HG03280 (cell line): ENCODE measurements around the gene RBM17.
"Not testable (repeated sequence)": the region's sequence is repeated elsewhere in the genome, so short reads cannot be mapped to it uniquely, and the experiment has no call there.

Experiments
- ATAC-seq: cut with Tn5 transposase; IDR thresholded peaks from one replicate; pipeline ENCODE4 v1.9.1; 2021; ENCODE audit warnings: mild to moderate bottlenecking, moderate library complexity; ENCODE audit not compliant: unreplicated experiment

The RBM17 gene

DNA sequence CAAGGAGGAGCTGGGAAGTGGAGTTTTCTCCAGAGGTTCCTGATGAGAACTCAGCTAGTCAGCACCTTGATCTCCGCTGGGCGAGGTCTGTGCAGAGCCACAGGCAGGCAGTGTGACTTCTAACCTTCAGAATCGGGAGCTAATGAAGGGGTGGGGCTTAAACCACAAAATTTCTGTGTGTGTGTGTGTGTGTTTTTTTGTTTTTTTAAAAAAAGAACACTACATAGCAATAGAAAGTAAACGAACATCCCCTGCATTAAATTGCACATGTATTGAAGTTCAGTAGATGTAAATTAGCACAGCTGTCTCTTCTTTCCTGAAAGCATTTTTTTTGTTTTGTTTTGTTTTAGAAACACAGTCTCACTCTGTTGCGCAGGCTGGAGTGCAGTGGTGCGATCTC, 46.2 kb downstream of the RBM17 start:
- no peak for ATAC-seq

DNA sequence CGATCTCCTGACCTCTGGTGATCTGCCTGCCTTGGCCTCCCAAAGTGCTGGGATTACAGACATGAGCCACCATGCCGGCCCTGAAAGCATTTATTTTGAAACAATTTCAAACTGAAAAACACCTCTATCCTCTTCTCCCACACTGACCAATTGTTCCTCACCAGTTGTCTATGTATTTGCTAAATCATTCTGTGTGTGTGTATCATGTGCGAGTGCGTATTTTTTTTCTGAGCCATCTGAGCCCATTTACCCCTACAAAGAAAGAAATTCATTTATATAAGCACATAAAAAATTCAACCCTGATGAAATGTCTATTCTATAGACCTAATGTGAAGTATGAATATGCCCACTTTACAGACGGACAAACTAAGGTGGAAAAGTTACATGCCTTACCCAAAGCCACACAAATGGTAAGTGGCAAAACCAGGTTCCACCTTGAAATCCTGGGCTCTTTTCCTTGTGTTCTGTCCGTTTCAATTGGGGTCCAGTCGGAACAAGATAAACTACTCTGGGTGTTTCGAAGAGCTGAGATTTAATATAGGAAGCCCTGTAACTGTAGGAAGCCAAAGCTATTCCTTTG, 46.8 kb downstream of the RBM17 start:
- no peak for ATAC-seq

DNA sequence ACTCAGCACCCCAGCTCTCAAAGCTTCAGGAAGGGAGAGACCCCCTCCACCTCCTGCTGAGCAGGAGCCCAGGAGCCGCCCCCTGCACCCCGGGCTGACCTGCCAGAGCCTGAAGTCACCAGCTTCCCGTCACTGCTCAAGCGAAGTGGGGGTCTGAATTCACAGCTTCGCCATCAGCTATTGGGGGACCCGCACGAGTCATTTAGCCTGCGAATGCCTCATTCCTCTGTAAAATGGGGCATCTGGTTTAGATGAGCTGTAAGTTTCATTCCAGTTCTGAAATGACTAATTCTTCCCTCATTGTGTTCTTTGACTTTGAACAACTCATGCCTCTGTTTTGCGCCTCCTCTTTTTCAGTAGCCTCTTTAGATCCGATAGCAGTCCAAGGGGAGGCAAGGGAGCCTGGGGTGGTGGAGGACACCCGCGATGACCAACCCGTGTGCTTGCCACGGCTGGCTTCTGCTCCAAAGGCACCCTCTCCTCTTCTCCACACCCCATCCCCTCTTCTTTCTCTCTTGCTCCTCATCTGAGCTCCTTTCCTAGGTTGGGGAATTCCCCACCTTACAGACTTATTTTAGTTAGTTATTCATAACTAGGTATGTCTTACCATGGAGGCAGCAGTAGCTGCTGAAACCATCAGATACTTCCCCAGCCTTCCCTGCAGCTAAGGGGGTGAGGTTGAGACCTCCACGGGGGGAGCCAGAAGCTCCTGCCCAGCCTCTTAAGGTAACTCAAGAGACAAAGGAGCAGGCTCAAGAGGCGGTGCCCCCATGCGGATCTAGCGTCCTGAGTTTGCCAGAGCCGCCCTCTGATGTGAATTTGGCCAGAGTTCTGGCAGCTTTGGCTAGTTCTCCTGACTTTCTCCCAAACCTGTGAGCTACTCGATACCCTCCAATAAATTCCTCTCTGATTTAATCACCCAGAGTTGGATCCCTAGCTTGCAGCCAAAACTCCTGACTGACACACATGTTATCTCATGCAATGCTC, 47.7 kb downstream of the RBM17 start:
- peak; percentile 41 for ATAC-seq

DNA sequence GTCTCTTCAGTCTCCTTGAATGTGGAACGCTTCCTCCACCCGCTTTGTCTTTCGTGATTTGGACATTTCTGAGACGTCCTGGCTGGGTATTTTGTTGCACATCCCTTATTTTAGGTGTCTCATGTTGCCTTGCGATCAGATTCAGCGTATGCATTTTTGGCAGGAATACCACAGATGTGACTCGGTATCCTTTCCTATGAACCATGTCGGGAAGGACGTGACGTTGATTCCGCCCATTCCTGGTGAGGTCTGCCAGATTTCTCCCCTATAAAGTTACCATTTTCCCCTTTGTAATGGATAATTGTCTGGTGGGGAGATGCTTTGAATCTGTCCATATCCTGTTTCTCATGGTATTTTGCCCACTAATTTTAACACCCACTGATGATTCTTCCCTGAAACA, 49.6 kb downstream of the RBM17 start:
- ATAC-seq, result no peak

DNA sequence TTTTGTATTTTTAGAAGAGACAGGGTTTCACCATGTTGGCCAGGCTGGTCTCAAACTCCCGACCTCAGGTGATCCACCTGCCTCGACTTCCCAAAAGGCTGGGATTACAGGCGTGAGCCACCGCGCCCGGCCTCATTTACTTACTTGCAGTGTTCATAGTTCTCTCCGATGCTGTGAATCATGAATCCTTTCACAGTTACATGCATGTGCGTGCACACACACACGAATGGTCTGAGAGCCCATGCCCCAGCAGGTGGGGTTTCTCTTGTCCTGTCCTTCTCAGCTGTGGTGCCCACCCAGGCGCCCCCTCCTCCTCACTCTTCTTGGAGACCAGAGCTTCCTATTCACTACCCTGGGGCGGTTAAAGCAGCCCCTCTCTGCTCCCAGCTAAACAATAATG, 50.6 kb downstream of the RBM17 start:
- ATAC-seq, result no peak

DNA sequence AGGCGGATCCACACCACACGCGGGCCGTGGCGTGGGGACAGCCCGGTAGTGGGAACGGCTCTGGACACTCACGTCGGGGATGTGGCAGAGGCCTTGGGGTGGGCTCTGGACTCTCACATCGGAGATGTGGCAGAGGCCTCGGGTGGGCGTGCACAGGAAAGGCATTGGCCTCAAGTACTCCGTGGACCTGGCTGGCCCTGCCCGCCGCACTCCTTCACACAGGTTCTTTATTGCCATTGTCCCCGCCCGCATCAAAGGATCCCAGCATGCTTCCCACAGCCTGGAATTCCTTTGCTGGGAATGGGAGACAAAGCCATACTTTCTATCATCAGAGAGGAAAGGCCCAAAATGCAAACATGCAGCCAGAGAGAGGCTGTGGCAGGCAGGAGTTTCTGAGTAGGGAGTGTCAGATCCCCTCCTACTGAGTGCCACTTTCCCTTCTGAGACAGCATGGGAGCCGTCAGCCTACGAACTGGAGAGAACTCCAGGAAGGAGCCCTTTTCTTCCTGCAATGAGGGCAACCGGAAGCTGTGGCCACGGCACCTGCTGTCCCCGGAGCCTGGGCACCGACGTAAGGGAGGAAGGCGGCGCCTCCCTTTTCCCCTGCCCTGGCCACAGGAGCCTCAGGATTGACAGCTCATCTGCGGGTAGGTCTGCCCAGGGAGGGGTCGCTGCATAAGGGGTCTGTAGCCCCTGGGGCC, 51.5 kb downstream of the RBM17 start:
- ATAC-seq, result no peak

DNA sequence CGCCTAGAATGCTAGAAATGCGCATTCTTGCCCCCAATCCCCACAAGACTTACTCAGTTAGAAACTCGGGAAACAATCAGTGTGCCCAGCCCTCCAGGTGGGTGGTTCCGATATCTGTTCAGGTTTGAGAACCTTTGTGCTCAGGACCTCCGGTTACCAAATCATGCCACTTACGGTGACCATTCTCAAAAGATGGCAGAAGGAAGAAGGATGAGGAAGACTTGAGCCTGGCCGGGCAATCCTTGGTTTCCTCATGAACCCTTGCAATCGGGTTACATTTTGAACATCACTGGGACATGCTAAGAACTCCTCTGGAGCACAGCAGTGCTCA, 52.1 kb downstream of the RBM17 start:
- ATAC-seq, result peak; percentile 2

DNA sequence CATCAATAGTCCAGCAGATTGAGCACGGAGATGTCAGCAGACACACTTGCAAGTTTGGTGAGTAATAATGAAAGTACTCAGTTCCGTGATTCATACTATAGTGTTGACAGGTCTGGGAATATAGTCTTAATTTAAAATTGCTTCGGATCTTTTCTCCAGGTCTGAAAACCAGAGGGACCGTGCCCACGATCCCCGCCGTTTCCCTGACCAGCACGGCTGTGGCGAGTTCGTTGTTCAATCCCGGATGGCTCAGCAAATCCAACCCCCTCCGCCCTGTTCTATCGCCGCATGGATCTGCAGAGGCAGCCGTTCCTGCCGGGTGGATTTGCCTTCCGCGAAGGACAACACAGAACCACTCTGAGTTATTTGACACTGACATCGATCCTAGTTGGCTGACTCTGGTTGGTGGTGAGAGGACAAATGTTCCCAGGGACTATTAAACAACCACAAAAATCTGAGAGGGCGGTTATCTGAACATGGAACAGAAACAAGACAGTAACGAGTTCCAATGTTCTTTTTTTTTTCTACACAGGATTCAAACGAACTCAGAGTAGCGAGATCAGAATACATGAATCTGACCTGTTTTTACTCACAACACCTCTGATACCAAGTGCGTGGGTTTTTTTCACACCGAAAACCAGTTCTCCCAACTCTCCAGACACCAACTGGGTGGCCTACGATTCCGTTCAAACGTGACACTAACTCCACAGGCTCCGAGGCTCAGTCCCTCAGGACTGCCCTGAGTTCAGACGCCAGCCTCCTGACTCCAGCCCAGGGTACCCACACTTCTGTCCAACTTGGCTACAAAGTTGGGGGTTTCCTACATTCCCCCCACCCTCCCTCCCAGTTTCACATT, 52.7 kb downstream of the RBM17 start:
- peak; percentile 51 for ATAC-seq

DNA sequence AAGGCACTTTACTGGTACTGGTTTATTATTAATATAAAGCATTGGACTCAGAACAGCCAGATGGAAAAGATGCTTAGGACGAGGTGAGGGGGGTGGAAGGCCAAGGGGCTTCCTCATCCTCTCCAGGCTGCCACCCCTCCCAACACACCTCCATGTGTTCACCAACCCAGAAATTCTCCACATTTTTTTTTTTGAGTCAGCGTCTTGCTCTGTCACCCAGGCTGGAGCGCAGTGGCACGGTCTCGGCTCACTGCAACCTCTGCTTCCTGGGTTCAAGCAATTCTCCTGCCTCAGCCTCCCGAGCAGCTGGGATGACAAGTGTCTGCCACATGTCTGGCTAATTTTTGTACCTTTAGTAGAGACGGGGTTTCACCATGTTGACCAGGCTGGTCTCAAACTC, 53.4 kb downstream of the RBM17 start:
- not testable (repeated sequence) for ATAC-seq

DNA sequence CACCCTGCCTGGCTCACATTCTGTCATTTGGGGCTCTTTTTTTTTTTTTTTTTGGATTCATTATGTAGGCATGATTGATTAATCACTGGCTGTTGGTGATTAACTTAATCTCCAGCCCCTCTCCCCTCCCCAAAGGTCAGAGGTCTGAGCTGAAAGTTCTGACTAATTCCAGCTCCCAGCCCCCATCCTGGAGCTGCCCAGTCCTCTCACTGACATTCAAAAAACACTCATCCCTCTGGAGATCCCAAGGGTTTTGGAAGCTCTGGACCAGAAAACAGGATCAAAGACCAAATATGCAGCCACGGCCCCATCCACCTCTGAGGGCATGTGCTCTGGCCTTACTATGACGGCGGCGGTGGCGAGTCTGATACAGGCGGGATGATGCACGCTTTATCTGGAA, 53.8 kb downstream of the RBM17 start:
- ATAC-seq, result no peak

DNA sequence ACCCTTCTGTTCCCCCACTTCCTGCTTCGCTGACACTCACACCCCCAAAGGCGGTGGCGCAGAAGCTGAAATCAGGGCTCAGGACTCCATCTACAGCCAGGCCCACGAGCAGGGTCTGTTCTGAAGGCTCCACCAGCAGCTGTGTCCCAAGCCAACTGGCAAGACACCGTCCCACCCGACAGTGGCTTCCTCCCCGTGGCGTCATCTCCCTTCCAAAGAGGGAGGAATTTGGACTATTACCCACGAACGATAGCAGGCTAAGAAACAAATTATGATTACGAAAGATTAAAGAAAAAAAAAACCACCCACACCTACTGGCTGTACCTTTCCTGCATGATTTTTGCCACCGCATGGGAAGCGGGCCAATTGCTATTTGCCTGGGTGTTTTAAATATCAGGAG, 54.3 kb downstream of the RBM17 start:
- no peak for ATAC-seq

DNA sequence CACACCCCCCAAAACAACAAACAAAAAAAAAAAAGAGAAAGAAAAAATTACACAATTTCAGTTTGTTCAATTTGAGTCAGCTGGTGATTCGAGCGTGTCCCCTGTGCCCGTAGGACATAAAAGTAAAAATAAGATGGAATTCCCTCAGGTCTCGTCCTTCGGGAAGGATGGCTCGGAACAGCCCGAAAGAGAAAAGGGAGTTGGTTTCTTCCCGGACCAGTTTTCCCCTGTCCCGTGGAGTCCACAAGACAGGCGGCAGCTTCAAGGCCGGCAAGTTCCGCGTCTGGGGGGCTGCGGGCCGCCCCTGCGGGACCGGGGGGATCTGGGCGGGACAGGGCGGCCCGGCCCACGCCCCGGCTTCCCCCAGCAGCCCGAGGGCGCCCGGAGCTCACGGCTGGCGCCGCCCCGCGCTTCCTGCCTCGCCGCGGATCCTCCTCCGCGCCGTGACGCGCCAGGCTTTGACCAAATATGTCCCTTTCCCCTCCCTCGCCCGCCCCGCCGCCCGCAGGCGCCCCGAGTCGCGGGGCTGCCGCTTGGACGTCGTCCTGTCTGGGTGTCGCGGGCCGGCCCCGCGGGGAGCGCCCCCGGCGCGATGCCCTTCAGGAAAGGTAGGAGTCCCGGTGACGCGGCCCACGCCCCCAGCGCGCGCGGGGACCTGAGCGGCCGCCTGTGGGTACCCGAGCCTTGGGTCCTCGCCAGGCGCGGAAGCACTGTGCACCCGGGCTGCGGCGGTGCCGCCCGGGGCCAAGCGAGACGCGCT, 55.8 kb downstream of the RBM17 start:
- ATAC-seq, result peak; percentile 81

DNA sequence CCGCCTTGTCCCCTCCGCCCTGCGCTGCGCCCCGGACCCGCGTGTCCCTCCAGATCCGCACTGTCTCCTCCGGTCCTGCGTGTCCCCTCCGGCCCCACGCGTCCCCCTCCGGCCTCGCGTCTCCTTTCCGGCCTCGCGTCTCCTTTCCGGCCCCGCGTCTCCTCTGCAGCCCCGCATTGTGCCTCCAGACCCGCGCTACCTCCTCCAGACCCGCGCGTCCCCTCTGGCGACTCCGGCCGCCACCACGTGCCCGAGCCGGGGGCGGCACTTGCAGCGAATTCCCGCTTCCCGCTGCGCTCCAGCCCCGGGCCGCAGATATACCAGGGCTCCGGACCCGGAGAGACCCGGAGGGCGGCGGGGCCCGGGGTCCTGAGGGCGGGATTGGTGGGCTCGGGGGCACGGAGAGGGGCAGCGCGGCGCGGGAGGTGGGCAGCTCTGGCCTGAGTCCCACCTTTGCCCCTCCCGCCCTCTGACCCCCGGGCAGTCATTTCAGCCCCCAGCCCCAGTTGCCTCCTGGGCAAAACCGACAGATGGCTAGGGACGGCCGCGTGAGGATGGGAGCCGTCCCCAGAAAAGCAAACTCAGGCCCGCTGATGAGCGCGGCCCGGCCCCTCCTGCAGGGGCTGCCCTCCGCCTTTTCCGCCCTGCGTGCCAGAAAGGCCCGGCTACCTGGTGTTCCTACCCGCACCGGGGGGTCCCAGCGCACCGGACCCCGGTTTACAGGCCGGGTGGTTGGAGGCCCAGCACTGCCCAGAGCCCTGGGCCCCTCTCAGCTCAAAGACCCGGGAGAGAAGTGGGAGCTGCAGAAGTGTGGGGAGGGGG, 56.5 kb downstream of the RBM17 start:
- no peak for ATAC-seq

DNA sequence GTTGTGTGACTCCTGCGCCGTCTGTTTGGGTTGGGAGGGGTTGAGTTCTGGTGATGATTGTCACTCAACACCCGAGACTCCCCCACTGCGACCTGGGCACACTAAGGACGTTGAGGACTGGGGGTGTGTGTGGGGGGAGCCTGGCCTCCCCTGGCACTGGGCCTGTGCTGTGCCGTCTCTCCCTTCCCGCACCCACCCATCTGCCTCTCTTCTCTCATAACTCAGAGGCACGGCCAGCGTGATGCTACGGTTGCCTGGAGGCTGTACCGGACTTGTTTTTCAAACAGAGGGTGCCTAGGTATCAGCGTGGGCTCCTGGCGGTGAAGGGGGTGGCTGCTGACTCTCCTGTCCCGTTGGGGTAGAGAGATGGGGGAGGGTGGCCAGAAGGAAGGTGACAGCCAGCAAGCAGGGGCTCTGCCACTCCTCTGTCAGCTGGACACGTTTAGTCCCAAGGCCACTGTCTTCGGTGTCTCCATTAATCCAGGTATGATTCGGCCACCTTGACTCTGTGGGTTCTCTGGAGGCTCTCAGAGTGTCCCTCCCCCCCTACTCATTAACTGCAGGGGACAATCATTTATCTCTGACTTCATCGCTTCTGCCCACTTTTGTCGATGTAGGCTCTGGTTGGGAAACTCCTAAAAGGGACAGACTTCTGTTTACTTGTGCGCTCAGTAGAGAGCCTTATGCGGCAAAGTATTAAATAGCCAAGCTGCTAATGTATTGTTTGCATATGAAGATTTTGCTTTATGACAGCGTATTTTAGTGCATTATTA, 57.4 kb downstream of the RBM17 start:
- ATAC-seq, result no peak

DNA sequence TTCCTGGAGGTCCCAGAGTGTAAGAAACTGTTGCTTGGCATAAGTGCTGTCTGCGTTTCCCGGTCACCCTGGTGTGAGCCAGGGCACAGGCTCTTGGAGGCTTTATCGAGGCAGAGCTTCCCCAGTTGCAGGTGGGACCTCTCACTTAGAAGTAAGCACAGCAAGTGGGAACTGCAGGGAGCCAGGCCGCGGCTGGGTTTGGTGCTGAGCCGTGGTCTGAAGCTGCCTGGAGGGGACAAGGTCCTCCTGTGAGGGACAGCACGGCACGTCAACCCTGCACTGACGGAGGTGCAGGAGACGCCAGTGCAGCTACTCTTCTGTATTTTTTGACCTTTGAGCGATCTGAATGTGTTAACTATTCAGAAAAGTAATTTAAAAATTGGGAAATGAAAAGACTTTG, 58.1 kb downstream of the RBM17 start:
- ATAC-seq, result no peak

DNA sequence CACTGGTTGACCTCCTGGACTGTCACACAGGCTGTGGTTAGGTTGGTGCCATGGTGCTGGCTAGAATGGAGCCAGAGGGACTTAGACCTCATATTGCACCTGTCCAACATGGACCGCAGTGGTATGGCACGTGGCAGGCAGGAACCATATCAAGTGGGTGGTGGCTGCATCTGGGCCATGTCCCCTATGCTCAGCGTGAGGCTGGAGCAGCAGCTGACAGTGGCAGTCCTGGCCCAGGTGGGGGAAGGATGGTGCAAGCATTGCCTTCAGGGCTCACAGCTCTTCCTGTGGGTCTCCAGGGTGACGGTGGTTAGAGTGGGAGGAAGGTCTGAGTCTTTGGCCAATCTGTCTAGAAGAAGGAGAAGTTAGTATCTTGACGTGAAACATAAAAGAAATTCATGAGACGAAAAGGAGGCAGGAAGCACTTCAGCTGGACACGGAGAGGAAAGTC, 59.4 kb downstream of the RBM17 start:
- ATAC-seq, result no peak

DNA sequence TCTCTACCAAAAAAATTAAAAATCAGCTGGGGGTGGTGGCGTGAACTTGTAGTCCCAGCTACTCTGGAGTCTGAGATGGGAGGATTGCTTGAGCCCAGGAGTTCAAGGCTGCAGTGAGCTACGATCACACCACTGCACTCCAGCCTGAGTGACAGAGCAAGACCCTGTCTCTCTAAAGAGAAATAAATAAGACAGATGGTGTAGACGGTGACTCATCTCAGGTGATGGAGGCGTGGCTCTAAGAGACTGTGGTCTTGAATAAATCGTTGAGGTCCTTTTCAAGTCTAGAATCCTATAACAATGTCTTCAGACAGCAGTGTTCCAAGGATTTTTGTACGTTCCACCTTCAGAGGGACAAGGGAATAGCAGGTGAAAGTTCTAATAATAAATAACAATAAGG, 60.1 kb downstream of the RBM17 start:
- ATAC-seq, result no peak
